DMS79 treated with DMSO at 0.1 percent for 48 hours (cell line): ENCODE results near the gene PLAU.
"Not testable (repeated sequence)": the region's sequence is repeated elsewhere in the genome, so short reads cannot be mapped to it uniquely, and the experiment has no call there.

Experiments used
- DNase-seq: peaks from one replicate; lab custom pipeline; 2025; lab: John Stamatoyannopoulos, UW

PLAU gene

GRCh38 chr10:73950155-73950948, 39.4 kb downstream of the PLAU start:
- no peak for DNase-seq

- no peak for DNase-seq
These were observed 42.7 kb downstream of the PLAU start for GRCh38 chr10:73953665-73954064.

GRCh38 chr10:73954737-73955136, 43.8 kb downstream of the PLAU start:
- DNase-seq = no peak

- DNase-seq = no peak
These were observed 44.8 kb downstream of the PLAU start for GRCh38 chr10:73955719-73956118.

- DNase-seq = no peak
These were observed 45.8 kb downstream of the PLAU start for GRCh38 chr10:73956476-73957359.

- no peak for DNase-seq
These were observed 48.7 kb downstream of the PLAU start for GRCh38 chr10:73959484-73960243.

GRCh38 chr10:73962386-73962785, 51.5 kb downstream of the PLAU start:
- no peak for DNase-seq

GRCh38 chr10:73963533-73963932, 52.6 kb downstream of the PLAU start:
- not testable (repeated sequence) for DNase-seq

- no peak for DNase-seq
These were observed 53.8 kb downstream of the PLAU start for GRCh38 chr10:73964743-73965142.

GRCh38 chr10:73965267-73965889, 54.4 kb downstream of the PLAU start:
- not testable (repeated sequence) for DNase-seq

GRCh38 chr10:73965890-73966768, 55.2 kb downstream of the PLAU start:
- DNase-seq = no peak

- DNase-seq = no peak
These were observed 56.1 kb downstream of the PLAU start for GRCh38 chr10:73967022-73967429.
